B cell (primary cell): ENCODE data around the gene MYOCD. TPM values are rescaled to one million over a fixed set of nuclear protein-coding genes. Genes with fewer than 3 reads are reported as not detected.

Source experiments
- ATAC-seq: fragments of 200-7000 bp; cut with Tn5 transposase; one replicate; pipeline ENCODE4 v1.10.0; 2021; ENCODE audit warnings: low read depth, mild to moderate bottlenecking, moderate number of reproducible peaks, moderate library complexity
- CTCF ChIA-PET: fragments of 350-600 bp; sonication (Branson Sonifier 250); formaldehyde crosslinking; loops from one replicate; lab custom pipeline; 2021; ENCODE audit warnings: antibody characterized with exemption, inconsistent platforms; lab: Charles Lee
- POLR2A ChIA-PET: fragments of 350-600 bp; sonication (Branson Sonifier 250); formaldehyde crosslinking; loops from one replicate; lab custom pipeline; 2021; ENCODE audit warnings: antibody characterized with exemption; lab: Charles Lee
- DNase-seq: peaks from one replicate; pipeline ENCODE4 v3.0.0; 2013
- H2AFZ ChIP-seq: 2 replicates; pipeline ENCODE4 v1.6.1; 2012; ENCODE audit warnings: mild to moderate bottlenecking, low read depth, low read length; ENCODE audit not compliant: insufficient read depth, poor library complexity, severe bottlenecking
- H3K27ac ChIP-seq, 2 donors: 1 replicate in 1 of 2; 2 replicates in 1 of 2; pipeline ENCODE4 v1.5.1; 2012 to 2013; ENCODE audit warnings: low read length in 2 of 2, mild to moderate bottlenecking in 2 of 2, moderate library complexity in 1 of 2
- H3K27me3 ChIP-seq, 4 experiments: fragments of 200-600 bp in 1 of 4; sonication (generic) in 1 of 4; replicated peaks in 1 of 4; 1 replicate in 2 of 4; 2 replicates in 2 of 4; pipeline versions ENCODE4 v1.6.1 to v1.7.0; 2013 to 2016; ENCODE audit warnings: low read length in 3 of 4, mild to moderate bottlenecking in 2 of 4, mixed read lengths in 1 of 4, moderate library complexity in 1 of 4; ENCODE audit not compliant: insufficient read depth in 4 of 4, control insufficient read depth in 3 of 4; ENCODE audit errors: control extremely low read depth in 1 of 4
- H3K36me3 ChIP-seq, 2 experiments: replicated peaks in 1 of 2; 1 replicate in 1 of 2; 2 replicates in 1 of 2; pipeline versions ENCODE4 v1.6.1 to v1.7.1; 2013; ENCODE audit warnings: low read length in 1 of 2; ENCODE audit not compliant: insufficient read depth in 2 of 2, control insufficient read depth in 1 of 2; ENCODE audit errors: control extremely low read depth in 1 of 2, extremely low read depth in 1 of 2
- H3K4me1 ChIP-seq, 2 donors: fragments of 200-600 bp in 1 of 2; sonication (generic) in 1 of 2; 1 replicate in 1 of 2; 2 replicates in 1 of 2; pipeline versions ENCODE4 v1.5.1 to v1.6.1; 2013 to 2017; ENCODE audit warnings: low read length in 2 of 2; ENCODE audit not compliant: control insufficient read depth in 2 of 2, insufficient read depth in 2 of 2
- H3K4me2 ChIP-seq: replicated peaks from 2 replicates; pipeline ENCODE3; 2012; ENCODE audit warnings: mild to moderate bottlenecking, low read depth, low read length; ENCODE audit not compliant: poor library complexity, severe bottlenecking
- H3K4me3 ChIP-seq, 5 experiments: fragments of 200-600 bp in 1 of 5; sonication (generic) in 1 of 5; 1 replicate in 3 of 5; 2 replicates in 2 of 5; pipeline versions ENCODE4 v1.5.1 to v1.7.0; 2011 to 2016; ENCODE audit warnings: low read length in 4 of 5, mild to moderate bottlenecking in 4 of 5, low read depth in 2 of 5, control low read depth in 1 of 5, moderate library complexity in 1 of 5; ENCODE audit not compliant: insufficient read depth in 1 of 5; ENCODE audit errors: control extremely low read depth in 1 of 5, extremely low read depth in 1 of 5
- H3K79me2 ChIP-seq: fragments of 200-600 bp; sonication (generic); one replicate; pipeline ENCODE4 v1.6.0; 2016; ENCODE audit warnings: low read length; ENCODE audit not compliant: control insufficient read depth, insufficient read depth
- H3K9ac ChIP-seq: fragments of 200-600 bp; sonication (generic); 2 replicates; pipeline ENCODE4 v1.6.1; 2017; ENCODE audit warnings: mild to moderate bottlenecking, low read length, moderate library complexity
- H3K9me3 ChIP-seq, 3 donors: one replicate each; pipeline versions ENCODE4 v1.6.1 to v1.7.1; 2013; ENCODE audit warnings: low read length in 2 of 3; ENCODE audit not compliant: control insufficient read depth in 2 of 3, insufficient read depth in 1 of 3; ENCODE audit errors: control extremely low read depth in 1 of 3
- H4K20me1 ChIP-seq: 2 replicates; pipeline ENCODE4 v1.6.0; 2012; ENCODE audit warnings: mild to moderate bottlenecking, low read length; ENCODE audit not compliant: insufficient read depth, control insufficient read depth, poor library complexity, severe bottlenecking
- H3K27ac Mint-ChIP-seq: one replicate; pipeline ENCODE4 v1.8.0; 2021; ENCODE audit warnings: mixed read lengths
- H3K27me3 Mint-ChIP-seq: one replicate; pipeline ENCODE4 v1.8.0; 2021; ENCODE audit warnings: mixed read lengths
- H3K4me1 Mint-ChIP-seq: one replicate; pipeline ENCODE4 v1.8.0; 2021; ENCODE audit warnings: mixed read lengths
- H3K4me3 Mint-ChIP-seq: one replicate; pipeline ENCODE4 v1.8.0; 2021; ENCODE audit warnings: mixed read lengths
- H3K9me3 Mint-ChIP-seq: one replicate; pipeline ENCODE4 v1.8.0; 2022; ENCODE audit warnings: mixed read lengths; ENCODE audit not compliant: insufficient read depth
- EZH2 ChIP-seq: IDR thresholded peaks from 2 replicates; pipeline ENCODE4 v1.6.1; 2012; ENCODE audit warnings: borderline replicate concordance, low read depth, mild to moderate bottlenecking, moderate library complexity, low read length; ENCODE audit not compliant: insufficient read depth, poor library complexity, severe bottlenecking
- WGBS: methylation state at CpG from one replicate; pipeline ENCODE4 v1.1.5; 2013; ENCODE audit warnings: missing lambda C conversion rate; ENCODE audit not compliant: insufficient coverage; 5-methylcytosine and 5-hydroxymethylcytosine counted together
- intact Hi-C: fragments of 100-400 bp; cut with micrococcal nuclease; formaldehyde crosslinking; loops from one replicate; pipeline ENCODE4 v1.10.0; 2022
- polyA plus RNA-seq: library from polyadenylated mRNA; depleted of rRNA; stranded (reverse); fragments of >200 nt; gene quantifications from 2 replicates; pipeline ENCODE4 v1.2.3, GENCODE V29; 2012
- total RNA-seq, 2 donors: library from RNA; stranded (reverse); fragments of 120-200 nt in 1 of 2; gene quantifications; 1 replicate in 1 of 2; 2 replicates in 1 of 2; pipeline versions ENCODE4 v1.2.3 to v1.2.4, GENCODE V29; 2013 to 2022
- TF ChIP-seq, protein P1 (sequence below): fragments of 200-600 bp; IDR thresholded peaks from one replicate; pipeline ENCODE4 v1.8.0; 2022; ENCODE audit warnings: antibody characterized with exemption, mild to moderate bottlenecking

The MYOCD gene
- total and polyA plus RNA-seq, 2 donors (not counting 1 experiment from before 2014, with no cell fraction given), result 0.32 TPM; not detected in 1

- peaks cover 3% of the 10 kb centered on the region for H3K27me3 Mint-ChIP-seq
- DNase-seq (no peak), ATAC-seq (no peak)
- Histone ChIP-seq H3K4me2 (no peak overlapping the region), H3K4me1 (no peaks in the 10 kb centered on the region), H3K27me3 (no peaks in the 10 kb centered on the region), H2AFZ (no peak overlapping the region), H4K20me1 (no peaks in the 10 kb centered on the region), H3K9me3 (no peaks in the 10 kb centered on the region), H3K27ac (no peak overlapping the region), H3K79me2 (no peaks in the 10 kb centered on the region), H3K36me3 (no peaks in the 10 kb centered on the region), H3K9ac (no peak overlapping the region), H3K4me3 (no peak overlapping the region)
- H3K4me3 Mint-ChIP-seq, result no peak overlapping the region
- no CpG with 5 or more reads among the region's 3 CpGs for WGBS
- no peaks in the 10 kb centered on the region for H3K9me3 Mint-ChIP-seq
- no peak for TF ChIP-seq EZH2
- TF ChIP-seq, protein P1, sequence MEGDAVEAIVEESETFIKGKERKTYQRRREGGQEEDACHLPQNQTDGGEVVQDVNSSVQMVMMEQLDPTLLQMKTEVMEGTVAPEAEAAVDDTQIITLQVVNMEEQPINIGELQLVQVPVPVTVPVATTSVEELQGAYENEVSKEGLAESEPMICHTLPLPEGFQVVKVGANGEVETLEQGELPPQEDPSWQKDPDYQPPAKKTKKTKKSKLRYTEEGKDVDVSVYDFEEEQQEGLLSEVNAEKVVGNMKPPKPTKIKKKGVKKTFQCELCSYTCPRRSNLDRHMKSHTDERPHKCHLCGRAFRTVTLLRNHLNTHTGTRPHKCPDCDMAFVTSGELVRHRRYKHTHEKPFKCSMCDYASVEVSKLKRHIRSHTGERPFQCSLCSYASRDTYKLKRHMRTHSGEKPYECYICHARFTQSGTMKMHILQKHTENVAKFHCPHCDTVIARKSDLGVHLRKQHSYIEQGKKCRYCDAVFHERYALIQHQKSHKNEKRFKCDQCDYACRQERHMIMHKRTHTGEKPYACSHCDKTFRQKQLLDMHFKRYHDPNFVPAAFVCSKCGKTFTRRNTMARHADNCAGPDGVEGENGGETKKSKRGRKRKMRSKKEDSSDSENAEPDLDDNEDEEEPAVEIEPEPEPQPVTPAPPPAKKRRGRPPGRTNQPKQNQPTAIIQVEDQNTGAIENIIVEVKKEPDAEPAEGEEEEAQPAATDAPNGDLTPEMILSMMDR, result no peak
- POLR2A ChIA-PET, result no interaction called here
- CTCF ChIA-PET, result no interaction called here
- no peak overlapping the region for H3K27ac Mint-ChIP-seq
- no peaks in the 10 kb centered on the region for H3K4me1 Mint-ChIP-seq
- intact Hi-C loops, result no loop called here
Measured at GRCh38 chr17:12648498-12648897, 17.2 kb upstream of the MYOCD start.

GRCh38 chr17:12655936-12656335 is 9.8 kb upstream of the MYOCD start:
- Mint-ChIP-seq H3K4me1 (no peaks in the 10 kb centered on the region), H3K27me3 (no peaks in the 10 kb centered on the region), H3K9me3 (no peaks in the 10 kb centered on the region), H3K4me3 (no peak overlapping the region), H3K27ac (no peak overlapping the region)
- H3K79me2 ChIP-seq, result no peaks in the 10 kb centered on the region
- H3K4me1 ChIP-seq, result no peaks in the 10 kb centered on the region
- H3K36me3 ChIP-seq, result no peaks in the 10 kb centered on the region
- H3K4me2 ChIP-seq, result no peak overlapping the region
- H3K27me3 ChIP-seq, result no peaks in the 10 kb centered on the region
- intact Hi-C loops, result no loop called here
- ChIA-PET CTCF (interaction anchor here (1.1 kb wide), 1 partner anchor 9 kb away, joined by 4 read pairs; the partner anchor contains the start of gene MYOCD), POLR2A (no interaction called here)
- 100% methylated on average over 1 of the region's 4 CpGs for WGBS
- no peaks in the 10 kb centered on the region for H4K20me1 ChIP-seq
- no peak overlapping the region for H3K27ac ChIP-seq
- no peak overlapping the region for H3K4me3 ChIP-seq
- ATAC-seq (no peak), DNase-seq (no peak)
- no peaks in the 10 kb centered on the region for H3K9me3 ChIP-seq
- no peak overlapping the region for H2AFZ ChIP-seq
- H3K9ac ChIP-seq, result no peak overlapping the region
- TF ChIP-seq, protein P1, result no peak
- no peak for TF ChIP-seq EZH2
